ENCODE measurements around the gene AFAP1. TPM values are rescaled to one million over a fixed set of nuclear protein-coding genes. Genes with fewer than 3 reads are reported as not detected.

AFAP1 gene
- total and polyA plus RNA-seq, 5 donors from 2014 or later = 1.8 to 5.0 (median 2.2) TPM

GRCh38 chr4:7744142-7744804 is 195.4 kb downstream of the AFAP1 start:
- DNase-seq (no peak), ATAC-seq (ENCODE audit: low read depth in 2 of 2) (no peak)
- no peak overlapping the region for H3K27ac ChIP-seq (ENCODE audit: insufficient read depth, low read length, poor library complexity, severe bottlenecking)
- Mint-ChIP-seq H3K36me3 (no peaks in the 10 kb centered on the region), H3K27ac (peak overlapping the region in 1 of 3 donors; percentile 78), H3K4me3 (no peak overlapping the region), H3K9me3 (peaks cover 0 to 4% (median 0%) of the 10 kb centered on the region in 7 donors), H3K4me1 (no peaks in the 10 kb centered on the region), H3K27me3 (peaks cover 4% of the 10 kb centered on the region)
- H3K27me3 ChIP-seq (ENCODE audit: control insufficient read depth, insufficient read depth, low read length) = no peaks in the 10 kb centered on the region
- H3K36me3 ChIP-seq (ENCODE audit: control insufficient read depth, insufficient read depth, low read length) = no peaks in the 10 kb centered on the region
- no peak overlapping the region for H3K4me3 ChIP-seq (ENCODE audit: low read depth, low read length)
- H3K4me1 ChIP-seq (ENCODE audit: control insufficient read depth, insufficient read depth, low read length, poor library complexity, severe bottlenecking) = no peaks in the 10 kb centered on the region
- H3K9me3 ChIP-seq (ENCODE audit: control insufficient read depth in 2 of 2, low read length in 2 of 2) = no peaks in the 10 kb centered on the region

GRCh38 chr4:7742807-7743280 is 196.8 kb downstream of the AFAP1 start:
- DNase-seq = no peak
- Histone ChIP-seq H3K36me3 (ENCODE audit: control insufficient read depth, insufficient read depth, low read length) (no peaks in the 10 kb centered on the region), H3K4me1 (ENCODE audit: control insufficient read depth, insufficient read depth, low read length, poor library complexity, severe bottlenecking) (no peaks in the 10 kb centered on the region), H3K27ac (ENCODE audit: insufficient read depth, low read length, poor library complexity, severe bottlenecking) (no peak overlapping the region), H3K27me3 (ENCODE audit: control insufficient read depth, insufficient read depth, low read length) (no peaks in the 10 kb centered on the region), H3K9me3 (ENCODE audit: control insufficient read depth in 2 of 2, low read length in 2 of 2) (no peaks in the 10 kb centered on the region), H3K4me3 (ENCODE audit: low read depth, low read length) (no peak overlapping the region)
- peaks cover 0 to 4% (median 0%) of the 10 kb centered on the region in 7 donors for H3K9me3 Mint-ChIP-seq
- no peak for ATAC-seq (ENCODE audit: low read depth in 2 of 2)
- H3K36me3 Mint-ChIP-seq = no peaks in the 10 kb centered on the region
- no peaks in the 10 kb centered on the region for H3K4me1 Mint-ChIP-seq
- peaks cover 4% of the 10 kb centered on the region for H3K27me3 Mint-ChIP-seq
- H3K4me3 Mint-ChIP-seq = no peak overlapping the region
- no peak overlapping the region for H3K27ac Mint-ChIP-seq

GRCh38 chr4:7741946-7742806 is 197.5 kb downstream of the AFAP1 start:
- Histone ChIP-seq H3K9me3 (ENCODE audit: control insufficient read depth in 2 of 2, low read length in 2 of 2) (no peaks in the 10 kb centered on the region), H3K36me3 (ENCODE audit: control insufficient read depth, insufficient read depth, low read length) (no peaks in the 10 kb centered on the region), H3K27me3 (ENCODE audit: control insufficient read depth, insufficient read depth, low read length) (no peaks in the 10 kb centered on the region), H3K27ac (ENCODE audit: insufficient read depth, low read length, poor library complexity, severe bottlenecking) (no peak overlapping the region), H3K4me3 (ENCODE audit: low read depth, low read length) (no peak overlapping the region), H3K4me1 (ENCODE audit: control insufficient read depth, insufficient read depth, low read length, poor library complexity, severe bottlenecking) (no peaks in the 10 kb centered on the region)
- Mint-ChIP-seq H3K4me3 (no peak overlapping the region), H3K27me3 (no peaks in the 10 kb centered on the region), H3K4me1 (no peaks in the 10 kb centered on the region), H3K27ac (no peak overlapping the region), H3K9me3 (peaks cover 0 to 3% (median 0%) of the 10 kb centered on the region in 7 donors), H3K36me3 (no peaks in the 10 kb centered on the region)
- ATAC-seq (ENCODE audit: low read depth in 2 of 2) = no peak
- DNase-seq = no peak

- no peak overlapping the region for H3K4me3 Mint-ChIP-seq
- no peaks in the 10 kb centered on the region for H3K4me1 Mint-ChIP-seq
- H3K36me3 ChIP-seq (ENCODE audit: control insufficient read depth, insufficient read depth, low read length) = no peaks in the 10 kb centered on the region
- H3K27ac Mint-ChIP-seq = no peak overlapping the region
- no peaks in the 10 kb centered on the region for H3K4me1 ChIP-seq (ENCODE audit: control insufficient read depth, insufficient read depth, low read length, poor library complexity, severe bottlenecking)
- no peaks in the 10 kb centered on the region for H3K27me3 Mint-ChIP-seq
- no peak overlapping the region for H3K27ac ChIP-seq (ENCODE audit: insufficient read depth, low read length, poor library complexity, severe bottlenecking)
- no peaks in the 10 kb centered on the region for H3K9me3 ChIP-seq (ENCODE audit: control insufficient read depth in 2 of 2, low read length in 2 of 2)
- H3K9me3 Mint-ChIP-seq = no peaks in the 10 kb centered on the region
- no peak overlapping the region for H3K4me3 ChIP-seq (ENCODE audit: low read depth, low read length)
- no peak for DNase-seq
- H3K27me3 ChIP-seq (ENCODE audit: control insufficient read depth, insufficient read depth, low read length) = no peaks in the 10 kb centered on the region
- ATAC-seq (ENCODE audit: low read depth in 2 of 2) = no peak
- H3K36me3 Mint-ChIP-seq = no peaks in the 10 kb centered on the region
Measured at GRCh38 chr4:7740866-7741525, 198.7 kb downstream of the AFAP1 start.

GRCh38 chr4:7739918-7740865 is 199.5 kb downstream of the AFAP1 start:
- Histone ChIP-seq H3K27me3 (ENCODE audit: control insufficient read depth, insufficient read depth, low read length) (no peaks in the 10 kb centered on the region), H3K27ac (ENCODE audit: insufficient read depth, low read length, poor library complexity, severe bottlenecking) (no peak overlapping the region), H3K4me3 (ENCODE audit: low read depth, low read length) (no peak overlapping the region), H3K4me1 (ENCODE audit: control insufficient read depth, insufficient read depth, low read length, poor library complexity, severe bottlenecking) (no peaks in the 10 kb centered on the region), H3K9me3 (ENCODE audit: control insufficient read depth in 2 of 2, low read length in 2 of 2) (no peaks in the 10 kb centered on the region), H3K36me3 (ENCODE audit: control insufficient read depth, insufficient read depth, low read length) (no peaks in the 10 kb centered on the region)
- H3K36me3 Mint-ChIP-seq = no peaks in the 10 kb centered on the region
- DNase-seq (no peak), ATAC-seq (ENCODE audit: low read depth in 2 of 2) (peak in 1 of 2 donors; percentile 20)
- no peak overlapping the region for H3K4me3 Mint-ChIP-seq
- H3K27me3 Mint-ChIP-seq = peaks cover 1% of the 10 kb centered on the region
- H3K27ac Mint-ChIP-seq = no peak overlapping the region
- H3K4me1 Mint-ChIP-seq = no peaks in the 10 kb centered on the region
- no peaks in the 10 kb centered on the region for H3K9me3 Mint-ChIP-seq

GRCh38 chr4:7739077-7739917 is 200.4 kb downstream of the AFAP1 start:
- H3K9me3 ChIP-seq (ENCODE audit: control insufficient read depth in 2 of 2, low read length in 2 of 2) = no peaks in the 10 kb centered on the region
- no peaks in the 10 kb centered on the region for H3K27me3 ChIP-seq (ENCODE audit: control insufficient read depth, insufficient read depth, low read length)
- no peak overlapping the region for H3K27ac ChIP-seq (ENCODE audit: insufficient read depth, low read length, poor library complexity, severe bottlenecking)
- no peaks in the 10 kb centered on the region for H3K36me3 ChIP-seq (ENCODE audit: control insufficient read depth, insufficient read depth, low read length)
- DNase-seq (no peak), ATAC-seq (ENCODE audit: low read depth in 2 of 2) (no peak)
- no peaks in the 10 kb centered on the region for H3K36me3 Mint-ChIP-seq
- H3K4me1 ChIP-seq (ENCODE audit: control insufficient read depth, insufficient read depth, low read length, poor library complexity, severe bottlenecking) = no peaks in the 10 kb centered on the region
- H3K4me1 Mint-ChIP-seq = no peaks in the 10 kb centered on the region
- H3K4me3 ChIP-seq (ENCODE audit: low read depth, low read length) = no peak overlapping the region
- no peak overlapping the region for H3K4me3 Mint-ChIP-seq
- H3K27me3 Mint-ChIP-seq = peaks cover 5% of the 10 kb centered on the region
- no peak overlapping the region for H3K27ac Mint-ChIP-seq
- H3K9me3 Mint-ChIP-seq = no peaks in the 10 kb centered on the region
